ENCODE results near the gene IYD. TPM values are rescaled to one million over a fixed set of nuclear protein-coding genes. Genes with fewer than 3 reads are reported as not detected.

IYD gene
- total and polyA plus RNA-seq, 8 donors = 0.09 to 0.75 (median 0.16) TPM; not detected in 1

GRCh38 chr6:150346346-150346745 lies 22.5 kb upstream of the IYD start:
- FAIRE-seq = no peak
- Histone ChIP-seq H3K4me3 (no peak overlapping the region), H3K27ac (no peak overlapping the region), H3K4me1 (no peaks in the 10 kb centered on the region), H3K27me3 (no peaks in the 10 kb centered on the region), H3K9me3 (no peaks in the 10 kb centered on the region), H3K36me3 (no peaks in the 10 kb centered on the region)
- peak in 1 of 6 donors; percentile 31 for DNase-seq
- intact Hi-C loops (cut with DNase I) = no loop called here
- 65 to 72% methylated on average over 2 of the region's 2 CpGs for WGBS, 2 donors
- ATAC-seq = no peak
- no peak for TF ChIP-seq CTCF (IDR thresholded peaks at IDR 0.05)

- no peak for TF ChIP-seq CTCF (IDR thresholded peaks at IDR 0.05)
- no peak overlapping the region for H3K4me3 ChIP-seq
- no peaks in the 10 kb centered on the region for H3K36me3 ChIP-seq
- H3K27ac ChIP-seq = no peak overlapping the region
- FAIRE-seq (no peak), DNase-seq (no peak), ATAC-seq (no peak)
- H3K4me1 ChIP-seq = no peaks in the 10 kb centered on the region
- no peaks in the 10 kb centered on the region for H3K9me3 ChIP-seq
- H3K27me3 ChIP-seq = no peaks in the 10 kb centered on the region
- WGBS, 2 donors = 89 to 91% methylated on average over 5 of the region's 5 CpGs
- intact Hi-C loops (cut with DNase I) = no loop called here
Observed at GRCh38 chr6:150347845-150348244, 21.0 kb upstream of the IYD start.

GRCh38 chr6:150349546-150349945 lies 19.3 kb upstream of the IYD start:
- ATAC-seq (no peak), FAIRE-seq (no peak), DNase-seq (no peak)
- 61 to 70% methylated on average over 4 of the region's 4 CpGs for WGBS, 2 donors
- Histone ChIP-seq H3K4me3 (no peak overlapping the region), H3K4me1 (no peaks in the 10 kb centered on the region), H3K27ac (no peak overlapping the region), H3K9me3 (no peaks in the 10 kb centered on the region), H3K36me3 (no peaks in the 10 kb centered on the region), H3K27me3 (no peaks in the 10 kb centered on the region)
- intact Hi-C loops (cut with DNase I) = no loop called here
- TF ChIP-seq CTCF (IDR thresholded peaks at IDR 0.05) = no peak

GRCh38 chr6:150352321-150353296 lies 16.2 kb upstream of the IYD start:
- Histone ChIP-seq H3K9me3 (no peaks in the 10 kb centered on the region), H3K27me3 (no peaks in the 10 kb centered on the region), H3K4me3 (no peak overlapping the region), H3K4me1 (no peaks in the 10 kb centered on the region), H3K36me3 (no peaks in the 10 kb centered on the region), H3K27ac (no peak overlapping the region)
- DNase-seq (no peak), ATAC-seq (no peak), FAIRE-seq (no peak)
- intact Hi-C loops (cut with DNase I) = no loop called here
- no peak for TF ChIP-seq CTCF (IDR thresholded peaks at IDR 0.05)
- 63 to 80% methylated on average over 5 of the region's 5 CpGs for WGBS, 2 donors

- no peaks in the 10 kb centered on the region for H3K9me3 ChIP-seq
- no peak for FAIRE-seq
- no peak overlapping the region for H3K27ac ChIP-seq
- no peaks in the 10 kb centered on the region for H3K36me3 ChIP-seq
- H3K4me1 ChIP-seq = no peaks in the 10 kb centered on the region
- intact Hi-C loops (cut with DNase I) = no loop called here
- WGBS, 2 donors = 83 to 85% methylated on average over 1 of the region's 1 CpG
- ATAC-seq = no peak
- no peak for DNase-seq
- TF ChIP-seq CTCF (IDR thresholded peaks at IDR 0.05) = no peak
- H3K27me3 ChIP-seq = no peaks in the 10 kb centered on the region
- no peak overlapping the region for H3K4me3 ChIP-seq
Observed at GRCh38 chr6:150353445-150353844, 15.4 kb upstream of the IYD start.
